ENCODE data around the gene TCF19.

GRCh38 chr6:31165986-31166385, 7.6 kb downstream of the TCF19 start:
- TF ChIP-seq CTCF (IDR thresholded peaks at IDR 0.05; ENCODE audit: low read depth, low read length) (no peak), EZH2phosphoT487 (IDR thresholded peaks at IDR 0.05; ENCODE audit: low read depth) (no peak)

All from OCI-LY3 (cell line).